Measurements from ENCODE around the gene CNTRL.

Gene CNTRL

GRCh38 chr9:121182989-121183388 lies 108.2 kb downstream of the CNTRL start:
- Histone ChIP-seq H3K9me3 (ENCODE audit: control insufficient read depth in 1 of 2, low read length in 2 of 2) (no peaks in the 10 kb centered on the region), H3K4me3 (ENCODE audit: low read depth in 1 of 2, low read length in 2 of 2) (no peak overlapping the region), H3K36me3 (ENCODE audit: control insufficient read depth in 1 of 2, insufficient read depth in 2 of 2, low read length in 2 of 2) (peaks cover 27 to 32% of the 10 kb centered on the region in 2 donors), H3K27me3 (ENCODE audit: low read depth, low read length) (no peaks in the 10 kb centered on the region), H3K4me1 (ENCODE audit: control insufficient read depth in 1 of 2, insufficient read depth in 2 of 2, low read length in 2 of 2) (peaks cover 0 to 28% of the 10 kb centered on the region in 2 donors), H3K27ac (ENCODE audit: low read length) (no peak overlapping the region)

GRCh38 chr9:121183666-121184423 lies 109.1 kb downstream of the CNTRL start:
- no peak overlapping the region for H3K4me3 ChIP-seq (ENCODE audit: low read depth in 1 of 2, low read length in 2 of 2)
- no peak overlapping the region for H3K27ac ChIP-seq (ENCODE audit: low read length)
- H3K36me3 ChIP-seq (ENCODE audit: control insufficient read depth in 1 of 2, insufficient read depth in 2 of 2, low read length in 2 of 2) = peaks cover 22 to 32% of the 10 kb centered on the region in 2 donors
- no peaks in the 10 kb centered on the region for H3K9me3 ChIP-seq (ENCODE audit: control insufficient read depth in 1 of 2, low read length in 2 of 2)
- no peaks in the 10 kb centered on the region for H3K27me3 ChIP-seq (ENCODE audit: low read depth, low read length)
- peaks cover 0 to 28% of the 10 kb centered on the region in 2 donors for H3K4me1 ChIP-seq (ENCODE audit: control insufficient read depth in 1 of 2, insufficient read depth in 2 of 2, low read length in 2 of 2)

GRCh38 chr9:121184463-121184862 lies 109.7 kb downstream of the CNTRL start:
- Histone ChIP-seq H3K4me3 (ENCODE audit: low read depth in 1 of 2, low read length in 2 of 2) (no peak overlapping the region), H3K27ac (ENCODE audit: low read length) (no peak overlapping the region), H3K36me3 (ENCODE audit: control insufficient read depth in 1 of 2, insufficient read depth in 2 of 2, low read length in 2 of 2) (peaks cover 22 to 32% of the 10 kb centered on the region in 2 donors), H3K9me3 (ENCODE audit: control insufficient read depth in 1 of 2, low read length in 2 of 2) (no peaks in the 10 kb centered on the region), H3K4me1 (ENCODE audit: control insufficient read depth in 1 of 2, insufficient read depth in 2 of 2, low read length in 2 of 2) (peaks cover 0 to 28% of the 10 kb centered on the region in 2 donors), H3K27me3 (ENCODE audit: low read depth, low read length) (no peaks in the 10 kb centered on the region)

- no peak overlapping the region for H3K4me3 ChIP-seq (ENCODE audit: low read depth in 1 of 2, low read length in 2 of 2)
- peaks cover 22 to 32% of the 10 kb centered on the region in 2 donors for H3K36me3 ChIP-seq (ENCODE audit: control insufficient read depth in 1 of 2, insufficient read depth in 2 of 2, low read length in 2 of 2)
- no peak overlapping the region for H3K27ac ChIP-seq (ENCODE audit: low read length)
- H3K27me3 ChIP-seq (ENCODE audit: low read depth, low read length) = no peaks in the 10 kb centered on the region
- no peaks in the 10 kb centered on the region for H3K9me3 ChIP-seq (ENCODE audit: control insufficient read depth in 1 of 2, low read length in 2 of 2)
- peaks cover 0 to 28% of the 10 kb centered on the region in 2 donors for H3K4me1 ChIP-seq (ENCODE audit: control insufficient read depth in 1 of 2, insufficient read depth in 2 of 2, low read length in 2 of 2)
Observed at GRCh38 chr9:121185178-121185745, 110.5 kb downstream of the CNTRL start.

GRCh38 chr9:121185774-121186403 lies 111.1 kb downstream of the CNTRL start:
- Histone ChIP-seq H3K4me1 (ENCODE audit: control insufficient read depth in 1 of 2, insufficient read depth in 2 of 2, low read length in 2 of 2) (peaks cover 4 to 35% of the 10 kb centered on the region in 2 donors), H3K36me3 (ENCODE audit: control insufficient read depth in 1 of 2, insufficient read depth in 2 of 2, low read length in 2 of 2) (peaks cover 21 to 29% of the 10 kb centered on the region in 2 donors), H3K27me3 (ENCODE audit: low read depth, low read length) (no peaks in the 10 kb centered on the region), H3K27ac (ENCODE audit: low read length) (no peak overlapping the region), H3K9me3 (ENCODE audit: control insufficient read depth in 1 of 2, low read length in 2 of 2) (no peaks in the 10 kb centered on the region), H3K4me3 (ENCODE audit: low read depth in 1 of 2, low read length in 2 of 2) (no peak overlapping the region)

GRCh38 chr9:121187636-121188305 lies 113.0 kb downstream of the CNTRL start:
- no peak overlapping the region for H3K4me3 ChIP-seq (ENCODE audit: low read depth in 1 of 2, low read length in 2 of 2)
- peaks cover 8 to 17% of the 10 kb centered on the region in 2 donors for H3K36me3 ChIP-seq (ENCODE audit: control insufficient read depth in 1 of 2, insufficient read depth in 2 of 2, low read length in 2 of 2)
- H3K27ac ChIP-seq (ENCODE audit: low read length) = no peak overlapping the region
- peaks cover 6 to 48% of the 10 kb centered on the region in 2 donors for H3K4me1 ChIP-seq (ENCODE audit: control insufficient read depth in 1 of 2, insufficient read depth in 2 of 2, low read length in 2 of 2)
- H3K9me3 ChIP-seq (ENCODE audit: control insufficient read depth in 1 of 2, low read length in 2 of 2) = no peaks in the 10 kb centered on the region
- no peaks in the 10 kb centered on the region for H3K27me3 ChIP-seq (ENCODE audit: low read depth, low read length)

- Histone ChIP-seq H3K36me3 (ENCODE audit: control insufficient read depth in 1 of 2, insufficient read depth in 2 of 2, low read length in 2 of 2) (peaks cover 8 to 9% of the 10 kb centered on the region in 2 donors), H3K9me3 (ENCODE audit: control insufficient read depth in 1 of 2, low read length in 2 of 2) (no peaks in the 10 kb centered on the region), H3K4me1 (ENCODE audit: control insufficient read depth in 1 of 2, insufficient read depth in 2 of 2, low read length in 2 of 2) (peaks cover 6 to 48% of the 10 kb centered on the region in 2 donors), H3K27ac (ENCODE audit: low read length) (no peak overlapping the region), H3K27me3 (ENCODE audit: low read depth, low read length) (no peaks in the 10 kb centered on the region), H3K4me3 (ENCODE audit: low read depth in 1 of 2, low read length in 2 of 2) (no peak overlapping the region)
Observed at GRCh38 chr9:121189006-121189405, 114.3 kb downstream of the CNTRL start.

- Histone ChIP-seq H3K4me1 (ENCODE audit: control insufficient read depth in 1 of 2, insufficient read depth in 2 of 2, low read length in 2 of 2) (peaks cover 6 to 53% of the 10 kb centered on the region in 2 donors), H3K4me3 (ENCODE audit: low read depth in 1 of 2, low read length in 2 of 2) (no peak overlapping the region), H3K27ac (ENCODE audit: low read length) (no peak overlapping the region), H3K9me3 (ENCODE audit: control insufficient read depth in 1 of 2, low read length in 2 of 2) (no peaks in the 10 kb centered on the region), H3K36me3 (ENCODE audit: control insufficient read depth in 1 of 2, insufficient read depth in 2 of 2, low read length in 2 of 2) (peaks cover 8 to 9% of the 10 kb centered on the region in 2 donors), H3K27me3 (ENCODE audit: low read depth, low read length) (no peaks in the 10 kb centered on the region)
Observed at GRCh38 chr9:121189660-121190059, 114.9 kb downstream of the CNTRL start.

- Histone ChIP-seq H3K9me3 (ENCODE audit: control insufficient read depth in 1 of 2, low read length in 2 of 2) (no peaks in the 10 kb centered on the region), H3K27ac (ENCODE audit: low read length) (no peak overlapping the region), H3K4me3 (ENCODE audit: low read depth in 1 of 2, low read length in 2 of 2) (no peak overlapping the region), H3K36me3 (ENCODE audit: control insufficient read depth in 1 of 2, insufficient read depth in 2 of 2, low read length in 2 of 2) (peaks cover under 1 to 1% of the 10 kb centered on the region in 2 donors), H3K27me3 (ENCODE audit: low read depth, low read length) (no peaks in the 10 kb centered on the region), H3K4me1 (ENCODE audit: control insufficient read depth in 1 of 2, insufficient read depth in 2 of 2, low read length in 2 of 2) (peaks cover 6 to 59% of the 10 kb centered on the region in 2 donors)
Observed at GRCh38 chr9:121191235-121191634, 116.5 kb downstream of the CNTRL start.

- Histone ChIP-seq H3K36me3 (ENCODE audit: control insufficient read depth in 1 of 2, insufficient read depth in 2 of 2, low read length in 2 of 2) (no peaks in the 10 kb centered on the region), H3K27me3 (ENCODE audit: low read depth, low read length) (no peaks in the 10 kb centered on the region), H3K4me3 (ENCODE audit: low read depth in 1 of 2, low read length in 2 of 2) (no peak overlapping the region), H3K4me1 (ENCODE audit: control insufficient read depth in 1 of 2, insufficient read depth in 2 of 2, low read length in 2 of 2) (peaks cover 6 to 67% of the 10 kb centered on the region in 2 donors), H3K27ac (ENCODE audit: low read length) (no peak overlapping the region), H3K9me3 (ENCODE audit: control insufficient read depth in 1 of 2, low read length in 2 of 2) (no peaks in the 10 kb centered on the region)
Observed at GRCh38 chr9:121192518-121192917, 117.8 kb downstream of the CNTRL start.

Measured in muscle layer of duodenum (tissue), 2 donors.